Measurements from ENCODE around the gene CAMK2N1. TPM values are rescaled to one million over a fixed set of nuclear protein-coding genes. Genes with fewer than 3 reads are reported as not detected.

CAMK2N1 gene
- total and polyA plus RNA-seq, 2 of the 13 experiments (the other 11 are each of a cell fraction or from before 2014, with no cell fraction given): 38.0 to 38.6 TPM

GRCh38 chr1:20493839-20494608, 8.0 kb upstream of the CAMK2N1 start (continued):
- TF ChIP-seq TFDP2 (CRISPR knock-in tag; IDR thresholded peaks at IDR 0.05) (no peak), RXRB (CRISPR knock-in tag; IDR thresholded peaks at IDR 0.05; ENCODE audit: borderline replicate concordance) (peak; percentile 49; the same call in 1 of the 2 replicates), RNF2 (conservative IDR thresholded peaks at IDR 0.05; ENCODE audit: low read depth) (no peak), TBP (CRISPR knock-in tag; IDR thresholded peaks at IDR 0.05) (no peak), ZNF790 (CRISPR knock-in tag; IDR thresholded peaks at IDR 0.05; ENCODE audit: borderline replicate concordance) (no peak), SETDB1 (CRISPR knock-in tag; IDR thresholded peaks at IDR 0.05; ENCODE audit: borderline replicate concordance) (no peak), MATR3 (CRISPR knock-in tag; IDR thresholded peaks at IDR 0.05) (no peak), BRF2 (CRISPR knock-in tag; IDR thresholded peaks at IDR 0.05) (no peak), REST (IDR thresholded peaks at IDR 0.05; ENCODE audit: borderline replicate concordance in 1 of 2, low read depth in 1 of 2, low read length in 2 of 2) (no peak), ZNF7 (CRISPR knock-in tag; IDR thresholded peaks at IDR 0.05) (no peak), ZNF597 (CRISPR knock-in tag; IDR thresholded peaks at IDR 0.05) (no peak), ZNF350 (CRISPR knock-in tag; IDR thresholded peaks at IDR 0.05; ENCODE audit: borderline replicate concordance, low read depth) (peak; percentile 15; the same call in 1 of the 2 replicates), TCF7L2 (IDR thresholded peaks at IDR 0.05; ENCODE audit: low read depth, low read length) (no peak), ZNF432 (CRISPR knock-in tag; IDR thresholded peaks at IDR 0.05; ENCODE audit: borderline replicate concordance) (no peak), ZNF335 (CRISPR knock-in tag; IDR thresholded peaks at IDR 0.05) (0 out of 2 replicates have a peak, but pooled peaks have one; percentile 39), NR2F1 (CRISPR knock-in tag; IDR thresholded peaks at IDR 0.05) (no peak), ZNF704 (CRISPR knock-in tag; IDR thresholded peaks at IDR 0.05; ENCODE audit: borderline replicate concordance) (no peak), SNAI1 (CRISPR knock-in tag; IDR thresholded peaks at IDR 0.05; ENCODE audit: borderline replicate concordance) (no peak)
- TF ChIP-seq, protein P1, sequence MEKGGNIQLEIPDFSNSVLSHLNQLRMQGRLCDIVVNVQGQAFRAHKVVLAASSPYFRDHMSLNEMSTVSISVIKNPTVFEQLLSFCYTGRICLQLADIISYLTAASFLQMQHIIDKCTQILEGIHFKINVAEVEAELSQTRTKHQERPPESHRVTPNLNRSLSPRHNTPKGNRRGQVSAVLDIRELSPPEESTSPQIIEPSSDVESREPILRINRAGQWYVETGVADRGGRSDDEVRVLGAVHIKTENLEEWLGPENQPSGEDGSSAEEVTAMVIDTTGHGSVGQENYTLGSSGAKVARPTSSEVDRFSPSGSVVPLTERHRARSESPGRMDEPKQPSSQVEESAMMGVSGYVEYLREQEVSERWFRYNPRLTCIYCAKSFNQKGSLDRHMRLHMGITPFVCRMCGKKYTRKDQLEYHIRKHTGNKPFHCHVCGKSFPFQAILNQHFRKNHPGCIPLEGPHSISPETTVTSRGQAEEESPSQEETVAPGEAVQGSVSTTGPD (CRISPR knock-in tag; IDR thresholded peaks at IDR 0.05): no peak
